ENCODE data around the gene NR1H4.

Gene NR1H4

DNA sequence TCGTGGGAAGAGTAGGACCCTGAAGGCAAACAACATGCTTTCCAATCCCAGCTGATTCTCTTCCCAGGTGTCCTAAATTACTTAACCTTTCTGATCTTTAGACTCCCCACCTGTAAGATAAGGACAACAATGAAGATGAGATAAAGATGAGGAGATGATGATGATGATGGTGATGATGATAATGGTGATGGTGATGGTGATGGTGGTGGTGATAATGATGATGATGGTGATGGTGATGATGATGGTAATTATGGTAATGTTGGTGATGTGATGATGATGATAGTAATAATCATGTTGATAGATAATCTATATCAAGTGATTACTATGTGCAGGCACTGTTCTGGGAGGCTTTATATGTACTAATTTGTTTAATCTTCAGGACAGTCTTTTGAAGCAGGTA, 48.3 kb downstream of the NR1H4 start:
- TF ChIP-seq, protein P1, sequence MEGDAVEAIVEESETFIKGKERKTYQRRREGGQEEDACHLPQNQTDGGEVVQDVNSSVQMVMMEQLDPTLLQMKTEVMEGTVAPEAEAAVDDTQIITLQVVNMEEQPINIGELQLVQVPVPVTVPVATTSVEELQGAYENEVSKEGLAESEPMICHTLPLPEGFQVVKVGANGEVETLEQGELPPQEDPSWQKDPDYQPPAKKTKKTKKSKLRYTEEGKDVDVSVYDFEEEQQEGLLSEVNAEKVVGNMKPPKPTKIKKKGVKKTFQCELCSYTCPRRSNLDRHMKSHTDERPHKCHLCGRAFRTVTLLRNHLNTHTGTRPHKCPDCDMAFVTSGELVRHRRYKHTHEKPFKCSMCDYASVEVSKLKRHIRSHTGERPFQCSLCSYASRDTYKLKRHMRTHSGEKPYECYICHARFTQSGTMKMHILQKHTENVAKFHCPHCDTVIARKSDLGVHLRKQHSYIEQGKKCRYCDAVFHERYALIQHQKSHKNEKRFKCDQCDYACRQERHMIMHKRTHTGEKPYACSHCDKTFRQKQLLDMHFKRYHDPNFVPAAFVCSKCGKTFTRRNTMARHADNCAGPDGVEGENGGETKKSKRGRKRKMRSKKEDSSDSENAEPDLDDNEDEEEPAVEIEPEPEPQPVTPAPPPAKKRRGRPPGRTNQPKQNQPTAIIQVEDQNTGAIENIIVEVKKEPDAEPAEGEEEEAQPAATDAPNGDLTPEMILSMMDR (IDR thresholded peaks at IDR 0.05), result no peak
- TF ChIP-seq ZFX (IDR thresholded peaks at IDR 0.05; ENCODE audit: borderline replicate concordance), result no peak
- no peak overlapping the region for H3K27ac ChIP-seq

- no peak overlapping the region for H3K27ac ChIP-seq
- no peak for TF ChIP-seq ZFX (IDR thresholded peaks at IDR 0.05; ENCODE audit: borderline replicate concordance)
- TF ChIP-seq, protein P1 (IDR thresholded peaks at IDR 0.05), result no peak
Measured at GRCh38 chr12:100528034-100528433, 54.4 kb downstream of the NR1H4 start.

DNA sequence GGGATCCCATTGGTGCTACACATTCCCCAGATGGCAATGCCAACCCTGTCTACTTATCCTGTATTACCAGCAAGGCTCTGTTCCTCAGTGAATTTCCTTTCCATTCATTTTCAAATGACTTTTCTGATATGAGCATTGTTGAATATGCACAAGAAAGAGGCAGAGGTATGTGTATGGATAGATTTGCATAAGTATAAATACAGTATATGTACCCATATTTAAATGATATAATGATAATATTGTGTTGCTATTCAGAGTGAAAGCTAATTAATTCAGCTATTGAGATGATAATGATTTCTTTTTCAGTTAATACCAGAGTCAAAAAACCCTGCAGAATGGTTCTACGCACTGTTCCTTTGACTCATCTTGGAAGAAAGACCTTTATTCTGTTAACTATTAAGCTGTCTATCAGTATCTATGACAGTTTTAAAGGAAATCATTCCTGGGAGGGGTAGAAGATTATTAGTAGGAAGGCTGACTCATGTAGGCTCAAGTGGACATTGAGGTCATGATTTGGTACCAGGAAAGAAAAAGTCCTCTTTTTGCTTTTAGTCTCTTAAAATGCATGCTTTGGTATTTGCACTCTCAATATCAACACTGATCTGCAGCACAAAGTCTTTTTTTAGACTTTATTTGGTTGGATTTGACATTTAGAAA, 54.9 kb downstream of the NR1H4 start:
- TF ChIP-seq, protein P1 (IDR thresholded peaks at IDR 0.05), result no peak
- no peak for TF ChIP-seq ZFX (IDR thresholded peaks at IDR 0.05; ENCODE audit: borderline replicate concordance)
- no peak overlapping the region for H3K27ac ChIP-seq

DNA sequence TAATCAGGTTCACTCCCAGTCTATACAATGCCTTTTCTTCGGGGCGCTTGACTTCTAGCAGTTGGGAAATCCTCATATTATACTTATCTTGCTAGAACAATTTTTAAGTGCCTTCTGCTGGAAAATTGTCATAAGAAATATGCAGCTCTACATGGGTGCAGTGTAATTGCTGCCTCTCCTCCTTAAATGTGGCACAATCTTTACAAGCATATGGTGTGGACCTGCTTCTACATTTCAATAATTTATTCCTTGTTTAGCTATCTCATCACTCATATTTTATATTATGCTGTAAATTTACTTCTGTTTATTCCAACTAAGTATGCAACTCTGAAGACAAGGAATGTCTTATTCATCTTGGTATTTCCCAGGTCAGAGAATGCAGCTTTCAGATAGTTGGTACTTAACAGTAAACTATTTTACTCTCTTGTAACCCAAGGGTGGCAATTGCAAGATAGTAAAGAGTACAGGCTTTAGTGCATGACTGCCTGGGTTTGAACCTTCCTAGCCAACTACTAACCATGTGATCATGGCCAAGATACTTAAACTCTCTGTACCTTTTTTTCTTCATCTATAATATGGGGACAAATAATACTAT, 56.2 kb downstream of the NR1H4 start:
- H3K27ac ChIP-seq, result no peak overlapping the region
- TF ChIP-seq, protein P1 (IDR thresholded peaks at IDR 0.05), result no peak
- no peak for TF ChIP-seq ZFX (IDR thresholded peaks at IDR 0.05; ENCODE audit: borderline replicate concordance)

- no peak overlapping the region for H3K27ac ChIP-seq
- TF ChIP-seq, protein P1 (IDR thresholded peaks at IDR 0.05), result no peak
- TF ChIP-seq ZFX (IDR thresholded peaks at IDR 0.05; ENCODE audit: borderline replicate concordance), result no peak
Measured at GRCh38 chr12:100533376-100533775, 59.7 kb downstream of the NR1H4 start.

DNA sequence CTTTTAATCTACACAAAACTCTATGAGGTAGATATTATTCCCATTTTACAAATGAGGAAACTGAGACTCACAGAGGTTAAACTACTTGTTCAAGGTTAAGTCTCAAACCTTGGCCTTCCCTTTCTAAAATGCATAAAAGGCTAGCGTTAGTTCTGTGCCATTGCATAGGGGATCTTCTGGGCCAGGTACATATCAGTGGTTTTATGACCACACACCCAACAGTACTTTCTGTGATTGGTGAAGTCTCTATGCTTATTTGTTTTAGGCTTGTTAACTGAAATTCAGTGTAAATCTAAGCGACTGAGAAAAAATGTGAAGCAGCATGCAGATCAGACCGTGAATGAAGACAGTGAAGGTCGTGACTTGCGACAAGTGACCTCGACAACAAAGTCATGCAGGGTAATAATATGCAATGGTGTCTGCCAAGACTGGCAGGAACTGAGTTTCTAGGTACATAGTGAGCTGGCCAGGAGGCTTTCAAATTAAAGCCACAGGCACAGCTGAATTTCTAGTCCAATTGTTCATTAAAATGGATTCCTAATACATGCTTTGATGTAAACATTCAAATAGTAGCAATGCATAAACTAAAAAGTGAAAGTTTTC, 61.1 kb downstream of the NR1H4 start:
- TF ChIP-seq ZFX (IDR thresholded peaks at IDR 0.05; ENCODE audit: borderline replicate concordance), result no peak
- TF ChIP-seq, protein P1 (IDR thresholded peaks at IDR 0.05), result no peak
- no peak overlapping the region for H3K27ac ChIP-seq

GRCh38 chr12:100539202-100539601, 65.5 kb downstream of the NR1H4 start:
- TF ChIP-seq ZFX (IDR thresholded peaks at IDR 0.05; ENCODE audit: borderline replicate concordance), result no peak
- TF ChIP-seq, protein P1 (IDR thresholded peaks at IDR 0.05), result no peak
- H3K27ac ChIP-seq, result no peak overlapping the region
